Loucy (cell line): ENCODE data around the gene SPOCK1.

Experiments used
- H2AFZ ChIP-seq: fragments of 200-600 bp; sonication (generic); 2 replicates; pipeline ENCODE4 v1.6.0; 2016; ENCODE audit warnings: antibody characterized with exemption, mild to moderate bottlenecking, low read length, moderate library complexity
- H3F3A ChIP-seq: fragments of 200-600 bp; 2 replicates; pipeline ENCODE4 v1.6.0; 2016; ENCODE audit warnings: antibody characterized with exemption, low read depth, mild to moderate bottlenecking
- H3K27me3 ChIP-seq: fragments of 200-600 bp; sonication (generic); 2 replicates; pipeline ENCODE4 v1.6.1; 2014; ENCODE audit warnings: low read length, mild to moderate bottlenecking; ENCODE audit not compliant: insufficient read depth, poor library complexity, severe bottlenecking
- H3K36me3 ChIP-seq: fragments of 200-600 bp; sonication (generic); 2 replicates; pipeline ENCODE4 v1.6.1; 2016; ENCODE audit warnings: low read length; ENCODE audit not compliant: insufficient read depth
- H3K4me1 ChIP-seq: fragments of 200-600 bp; sonication (generic); 2 replicates; pipeline ENCODE4 v1.5.1; 2014; ENCODE audit warnings: low read length, mild to moderate bottlenecking; ENCODE audit not compliant: insufficient read depth, poor library complexity, severe bottlenecking
- H3K4me2 ChIP-seq: fragments of 200-600 bp; sonication (generic); 2 replicates; pipeline ENCODE4 v1.6.0; 2014; ENCODE audit warnings: antibody characterized with exemption, low read length, low read depth, mild to moderate bottlenecking; ENCODE audit not compliant: poor library complexity, severe bottlenecking
- H3K4me3 ChIP-seq: fragments of 200-600 bp; sonication (generic); 2 replicates; pipeline ENCODE4 v1.5.1; 2014; ENCODE audit warnings: low read length, mild to moderate bottlenecking, mixed read lengths; ENCODE audit not compliant: poor library complexity, severe bottlenecking
- H3K79me2 ChIP-seq: fragments of 200-600 bp; sonication (generic); 2 replicates; pipeline ENCODE4 v1.6.1; 2014; ENCODE audit warnings: low read length; ENCODE audit not compliant: insufficient read depth
- H3K9ac ChIP-seq: fragments of 200-600 bp; sonication (generic); 2 replicates; pipeline ENCODE4 v1.6.0; 2014; ENCODE audit warnings: mild to moderate bottlenecking, low read depth, low read length, moderate library complexity; ENCODE audit not compliant: poor library complexity, severe bottlenecking
- H3K9me2 ChIP-seq: fragments of 200-600 bp; sonication (generic); replicated peaks from 2 replicates; pipeline ENCODE4 v1.6.1; 2016; ENCODE audit warnings: low read depth, low read length, mixed read lengths
- H3K9me3 ChIP-seq: fragments of 200-600 bp; sonication (generic); 2 replicates; pipeline ENCODE4 v1.6.1; 2014; ENCODE audit warnings: mild to moderate bottlenecking, antibody characterized with exemption, low read length, low read depth; ENCODE audit not compliant: insufficient read depth
- H4K20me1 ChIP-seq: fragments of 200-600 bp; sonication (generic); 2 replicates; pipeline ENCODE4 v1.6.0; 2014; ENCODE audit warnings: antibody characterized with exemption, low read length, mild to moderate bottlenecking; ENCODE audit not compliant: insufficient read depth, poor library complexity, severe bottlenecking
- CTCF ChIP-seq: fragments of 200-600 bp; sonication (generic); conservative IDR thresholded peaks from 2 replicates; pipeline ENCODE4 v1.5.1; 2014; ENCODE audit warnings: mild to moderate bottlenecking, antibody characterized with exemption, low read length
- EZH2phosphoT487 ChIP-seq: fragments of 200-600 bp; IDR thresholded peaks from 2 replicates; pipeline ENCODE4 v1.6.1; 2018; ENCODE audit warnings: antibody characterized with exemption, mild to moderate bottlenecking, moderate library complexity, borderline replicate concordance

Gene SPOCK1

GRCh38 chr5:136927571-136927970, 571.6 kb downstream of the SPOCK1 start:
- H3K79me2 ChIP-seq, result no peaks in the 10 kb centered on the region
- H3K4me3 ChIP-seq, result no peak overlapping the region
- no peaks in the 10 kb centered on the region for H3K36me3 ChIP-seq
- no peak overlapping the region for H3K9ac ChIP-seq
- no peaks in the 10 kb centered on the region for H4K20me1 ChIP-seq
- TF ChIP-seq CTCF (no peak), EZH2phosphoT487 (no peak)
- H3K4me2 ChIP-seq, result no peak overlapping the region
- no peaks in the 10 kb centered on the region for H3K27me3 ChIP-seq
- no peaks in the 10 kb centered on the region for H3K9me3 ChIP-seq
- H3K9me2 ChIP-seq, result no peaks in the 10 kb centered on the region
- no peak overlapping the region for H2AFZ ChIP-seq
- H3F3A ChIP-seq, result no peaks in the 10 kb centered on the region
- no peaks in the 10 kb centered on the region for H3K4me1 ChIP-seq

GRCh38 chr5:136926073-136926472, 573.1 kb downstream of the SPOCK1 start:
- H3K9ac ChIP-seq, result no peak overlapping the region
- no peak overlapping the region for H3K4me2 ChIP-seq
- no peaks in the 10 kb centered on the region for H3K36me3 ChIP-seq
- no peak for TF ChIP-seq CTCF
- no peak for TF ChIP-seq EZH2phosphoT487
- no peaks in the 10 kb centered on the region for H3K27me3 ChIP-seq
- no peaks in the 10 kb centered on the region for H3K9me3 ChIP-seq
- no peaks in the 10 kb centered on the region for H3K9me2 ChIP-seq
- H4K20me1 ChIP-seq, result no peaks in the 10 kb centered on the region
- no peak overlapping the region for H3K4me3 ChIP-seq
- no peaks in the 10 kb centered on the region for H3K4me1 ChIP-seq
- no peak overlapping the region for H2AFZ ChIP-seq
- H3F3A ChIP-seq, result no peaks in the 10 kb centered on the region
- no peaks in the 10 kb centered on the region for H3K79me2 ChIP-seq
